ENCODE data around the gene HECA. TPM values are rescaled to one million over a fixed set of nuclear protein-coding genes. Genes with fewer than 3 reads are reported as not detected.

The HECA gene
- total RNA-seq, 1 experiment from 2014 or later = 9.4 TPM

DNA sequence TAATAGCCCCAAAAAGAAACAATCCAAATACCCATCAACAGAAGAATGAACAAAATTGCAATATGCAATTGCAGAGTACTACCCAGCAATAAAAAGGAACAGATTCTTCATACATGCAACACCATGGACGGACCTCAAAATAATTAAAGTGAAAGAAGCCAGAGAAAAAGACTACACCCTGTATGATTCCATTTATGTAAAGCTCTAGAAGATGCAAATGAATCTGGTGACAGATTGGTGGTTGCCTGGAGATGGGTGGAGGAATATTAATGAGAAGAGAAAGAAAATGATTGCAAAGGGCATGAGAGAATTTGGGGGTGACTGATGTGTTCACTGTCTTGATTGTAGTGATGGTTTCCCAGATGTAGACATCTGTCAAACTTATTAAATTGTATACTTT, 51.8 kb downstream of the HECA start:
- no peak for ATAC-seq
- Mint-ChIP-seq H3K4me3 (no peak overlapping the region), H3K27ac (no peak overlapping the region), H3K36me3 (no peaks in the 10 kb centered on the region), H3K9me3 (no peaks in the 10 kb centered on the region), H3K4me1 (peaks cover 7% of the 10 kb centered on the region), H3K27me3 (ENCODE audit: low read depth) (no peaks in the 10 kb centered on the region)
- DNase-seq (ENCODE audit: low spot score) = no peak
- POLR2A ChIA-PET = no interaction called here
- TF ChIP-seq, protein P1, sequence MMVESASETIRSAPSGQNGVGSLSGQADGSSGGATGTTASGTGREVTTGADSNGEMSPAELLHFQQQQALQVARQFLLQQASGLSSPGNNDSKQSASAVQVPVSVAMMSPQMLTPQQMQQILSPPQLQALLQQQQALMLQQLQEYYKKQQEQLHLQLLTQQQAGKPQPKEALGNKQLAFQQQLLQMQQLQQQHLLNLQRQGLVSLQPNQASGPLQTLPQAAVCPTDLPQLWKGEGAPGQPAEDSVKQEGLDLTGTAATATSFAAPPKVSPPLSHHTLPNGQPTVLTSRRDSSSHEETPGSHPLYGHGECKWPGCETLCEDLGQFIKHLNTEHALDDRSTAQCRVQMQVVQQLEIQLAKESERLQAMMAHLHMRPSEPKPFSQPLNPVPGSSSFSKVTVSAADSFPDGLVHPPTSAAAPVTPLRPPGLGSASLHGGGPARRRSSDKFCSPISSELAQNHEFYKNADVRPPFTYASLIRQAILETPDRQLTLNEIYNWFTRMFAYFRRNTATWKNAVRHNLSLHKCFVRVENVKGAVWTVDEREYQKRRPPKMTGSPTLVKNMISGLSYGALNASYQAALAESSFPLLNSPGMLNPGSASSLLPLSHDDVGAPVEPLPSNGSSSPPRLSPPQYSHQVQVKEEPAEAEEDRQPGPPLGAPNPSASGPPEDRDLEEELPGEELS (CRISPR knock-in tag; IDR thresholded peaks at IDR 0.05) = no peak
- TF ChIP-seq, protein P2, sequence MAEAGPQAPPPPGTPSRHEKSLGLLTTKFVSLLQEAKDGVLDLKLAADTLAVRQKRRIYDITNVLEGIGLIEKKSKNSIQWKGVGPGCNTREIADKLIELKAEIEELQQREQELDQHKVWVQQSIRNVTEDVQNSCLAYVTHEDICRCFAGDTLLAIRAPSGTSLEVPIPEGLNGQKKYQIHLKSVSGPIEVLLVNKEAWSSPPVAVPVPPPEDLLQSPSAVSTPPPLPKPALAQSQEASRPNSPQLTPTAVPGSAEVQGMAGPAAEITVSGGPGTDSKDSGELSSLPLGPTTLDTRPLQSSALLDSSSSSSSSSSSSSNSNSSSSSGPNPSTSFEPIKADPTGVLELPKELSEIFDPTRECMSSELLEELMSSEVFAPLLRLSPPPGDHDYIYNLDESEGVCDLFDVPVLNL (CRISPR knock-in tag; IDR thresholded peaks at IDR 0.05; ENCODE audit: borderline replicate concordance, low read depth) = no peak
- TF ChIP-seq, protein P3, sequence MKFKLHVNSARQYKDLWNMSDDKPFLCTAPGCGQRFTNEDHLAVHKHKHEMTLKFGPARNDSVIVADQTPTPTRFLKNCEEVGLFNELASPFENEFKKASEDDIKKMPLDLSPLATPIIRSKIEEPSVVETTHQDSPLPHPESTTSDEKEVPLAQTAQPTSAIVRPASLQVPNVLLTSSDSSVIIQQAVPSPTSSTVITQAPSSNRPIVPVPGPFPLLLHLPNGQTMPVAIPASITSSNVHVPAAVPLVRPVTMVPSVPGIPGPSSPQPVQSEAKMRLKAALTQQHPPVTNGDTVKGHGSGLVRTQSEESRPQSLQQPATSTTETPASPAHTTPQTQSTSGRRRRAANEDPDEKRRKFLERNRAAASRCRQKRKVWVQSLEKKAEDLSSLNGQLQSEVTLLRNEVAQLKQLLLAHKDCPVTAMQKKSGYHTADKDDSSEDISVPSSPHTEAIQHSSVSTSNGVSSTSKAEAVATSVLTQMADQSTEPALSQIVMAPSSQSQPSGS (CRISPR knock-in tag; IDR thresholded peaks at IDR 0.05; ENCODE audit: borderline replicate concordance, low read depth) = no peak
- TF ChIP-seq ZNF671 (CRISPR knock-in tag; IDR thresholded peaks at IDR 0.05) (no peak), CREM (CRISPR knock-in tag; IDR thresholded peaks at IDR 0.05) (no peak), ZNF232 (CRISPR knock-in tag; IDR thresholded peaks at IDR 0.05) (no peak), NR2C2 (CRISPR knock-in tag; IDR thresholded peaks at IDR 0.05) (no peak)
- TF ChIP-seq, protein P4, sequence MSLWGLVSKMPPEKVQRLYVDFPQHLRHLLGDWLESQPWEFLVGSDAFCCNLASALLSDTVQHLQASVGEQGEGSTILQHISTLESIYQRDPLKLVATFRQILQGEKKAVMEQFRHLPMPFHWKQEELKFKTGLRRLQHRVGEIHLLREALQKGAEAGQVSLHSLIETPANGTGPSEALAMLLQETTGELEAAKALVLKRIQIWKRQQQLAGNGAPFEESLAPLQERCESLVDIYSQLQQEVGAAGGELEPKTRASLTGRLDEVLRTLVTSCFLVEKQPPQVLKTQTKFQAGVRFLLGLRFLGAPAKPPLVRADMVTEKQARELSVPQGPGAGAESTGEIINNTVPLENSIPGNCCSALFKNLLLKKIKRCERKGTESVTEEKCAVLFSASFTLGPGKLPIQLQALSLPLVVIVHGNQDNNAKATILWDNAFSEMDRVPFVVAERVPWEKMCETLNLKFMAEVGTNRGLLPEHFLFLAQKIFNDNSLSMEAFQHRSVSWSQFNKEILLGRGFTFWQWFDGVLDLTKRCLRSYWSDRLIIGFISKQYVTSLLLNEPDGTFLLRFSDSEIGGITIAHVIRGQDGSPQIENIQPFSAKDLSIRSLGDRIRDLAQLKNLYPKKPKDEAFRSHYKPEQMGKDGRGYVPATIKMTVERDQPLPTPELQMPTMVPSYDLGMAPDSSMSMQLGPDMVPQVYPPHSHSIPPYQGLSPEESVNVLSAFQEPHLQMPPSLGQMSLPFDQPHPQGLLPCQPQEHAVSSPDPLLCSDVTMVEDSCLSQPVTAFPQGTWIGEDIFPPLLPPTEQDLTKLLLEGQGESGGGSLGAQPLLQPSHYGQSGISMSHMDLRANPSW (CRISPR knock-in tag; conservative IDR thresholded peaks at IDR 0.05; ENCODE audit: low read depth) = no peak
- TF ChIP-seq, protein P5, sequence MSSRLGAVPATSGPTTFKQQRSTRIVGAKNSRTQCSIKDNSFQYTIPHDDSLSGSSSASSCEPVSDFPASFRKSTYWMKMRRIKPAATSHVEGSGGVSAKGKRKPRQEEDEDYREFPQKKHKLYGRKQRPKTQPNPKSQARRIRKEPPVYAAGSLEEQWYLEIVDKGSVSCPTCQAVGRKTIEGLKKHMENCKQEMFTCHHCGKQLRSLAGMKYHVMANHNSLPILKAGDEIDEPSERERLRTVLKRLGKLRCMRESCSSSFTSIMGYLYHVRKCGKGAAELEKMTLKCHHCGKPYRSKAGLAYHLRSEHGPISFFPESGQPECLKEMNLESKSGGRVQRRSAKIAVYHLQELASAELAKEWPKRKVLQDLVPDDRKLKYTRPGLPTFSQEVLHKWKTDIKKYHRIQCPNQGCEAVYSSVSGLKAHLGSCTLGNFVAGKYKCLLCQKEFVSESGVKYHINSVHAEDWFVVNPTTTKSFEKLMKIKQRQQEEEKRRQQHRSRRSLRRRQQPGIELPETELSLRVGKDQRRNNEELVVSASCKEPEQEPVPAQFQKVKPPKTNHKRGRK (CRISPR knock-in tag; IDR thresholded peaks at IDR 0.05; ENCODE audit: borderline replicate concordance) = no peak
- TF ChIP-seq, protein P6, sequence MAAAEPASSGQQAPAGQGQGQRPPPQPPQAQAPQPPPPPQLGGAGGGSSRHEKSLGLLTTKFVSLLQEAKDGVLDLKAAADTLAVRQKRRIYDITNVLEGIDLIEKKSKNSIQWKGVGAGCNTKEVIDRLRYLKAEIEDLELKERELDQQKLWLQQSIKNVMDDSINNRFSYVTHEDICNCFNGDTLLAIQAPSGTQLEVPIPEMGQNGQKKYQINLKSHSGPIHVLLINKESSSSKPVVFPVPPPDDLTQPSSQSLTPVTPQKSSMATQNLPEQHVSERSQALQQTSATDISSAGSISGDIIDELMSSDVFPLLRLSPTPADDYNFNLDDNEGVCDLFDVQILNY (CRISPR knock-in tag; IDR thresholded peaks at IDR 0.05) = no peak
- TF ChIP-seq, protein P7, sequence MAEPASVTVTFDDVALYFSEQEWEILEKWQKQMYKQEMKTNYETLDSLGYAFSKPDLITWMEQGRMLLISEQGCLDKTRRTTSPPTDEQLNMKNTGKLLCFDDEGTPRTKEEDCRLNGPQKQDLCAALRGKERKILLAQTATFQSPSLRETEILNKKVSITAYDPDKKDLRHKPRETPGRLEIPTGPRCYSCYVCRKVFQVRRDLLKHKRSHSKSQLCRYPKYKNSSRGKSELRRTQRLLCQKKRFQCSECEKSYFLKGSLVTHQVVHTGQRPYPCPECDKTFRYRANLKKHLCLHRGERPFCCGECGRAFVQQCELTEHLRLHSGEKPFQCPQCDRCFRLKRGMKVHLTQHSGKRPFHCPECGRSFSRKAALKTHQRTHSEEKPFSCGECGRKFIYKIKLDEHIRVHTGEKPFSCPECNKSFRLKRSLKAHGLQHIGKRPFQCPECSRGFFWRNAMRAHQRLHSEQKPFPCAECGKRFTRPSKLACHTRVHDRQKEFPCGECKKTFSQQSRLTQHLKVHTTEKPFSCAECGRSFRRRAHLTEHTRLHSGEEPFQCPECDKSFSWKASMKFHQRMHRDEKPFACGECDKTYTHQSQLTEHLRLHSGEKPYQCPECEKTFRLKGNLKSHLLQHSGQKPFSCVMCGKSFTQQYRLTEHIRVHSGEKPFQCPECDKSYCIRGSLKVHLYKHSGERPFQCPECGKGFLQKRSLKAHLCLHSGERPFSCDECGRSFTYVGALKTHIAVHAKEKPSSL (CRISPR knock-in tag; conservative IDR thresholded peaks at IDR 0.05) = no peak
- TF ChIP-seq, protein P8, sequence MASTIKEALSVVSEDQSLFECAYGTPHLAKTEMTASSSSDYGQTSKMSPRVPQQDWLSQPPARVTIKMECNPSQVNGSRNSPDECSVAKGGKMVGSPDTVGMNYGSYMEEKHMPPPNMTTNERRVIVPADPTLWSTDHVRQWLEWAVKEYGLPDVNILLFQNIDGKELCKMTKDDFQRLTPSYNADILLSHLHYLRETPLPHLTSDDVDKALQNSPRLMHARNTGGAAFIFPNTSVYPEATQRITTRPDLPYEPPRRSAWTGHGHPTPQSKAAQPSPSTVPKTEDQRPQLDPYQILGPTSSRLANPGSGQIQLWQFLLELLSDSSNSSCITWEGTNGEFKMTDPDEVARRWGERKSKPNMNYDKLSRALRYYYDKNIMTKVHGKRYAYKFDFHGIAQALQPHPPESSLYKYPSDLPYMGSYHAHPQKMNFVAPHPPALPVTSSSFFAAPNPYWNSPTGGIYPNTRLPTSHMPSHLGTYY (CRISPR knock-in tag; IDR thresholded peaks at IDR 0.05) = no peak
- TF ChIP-seq, protein P9, sequence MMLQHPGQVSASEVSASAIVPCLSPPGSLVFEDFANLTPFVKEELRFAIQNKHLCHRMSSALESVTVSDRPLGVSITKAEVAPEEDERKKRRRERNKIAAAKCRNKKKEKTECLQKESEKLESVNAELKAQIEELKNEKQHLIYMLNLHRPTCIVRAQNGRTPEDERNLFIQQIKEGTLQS (CRISPR knock-in tag; conservative IDR thresholded peaks at IDR 0.05) = no peak
- TF ChIP-seq, protein P10, sequence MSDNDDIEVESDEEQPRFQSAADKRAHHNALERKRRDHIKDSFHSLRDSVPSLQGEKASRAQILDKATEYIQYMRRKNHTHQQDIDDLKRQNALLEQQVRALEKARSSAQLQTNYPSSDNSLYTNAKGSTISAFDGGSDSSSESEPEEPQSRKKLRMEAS (CRISPR knock-in tag; IDR thresholded peaks at IDR 0.05) = no peak
- CTCF ChIA-PET = no interaction called here
